GM10847 (cell line): Measurements from ENCODE around the gene CNGA3.

Source experiments
- POLR2A ChIP-seq: IDR thresholded peaks from 2 replicates; pipeline ENCODE4 v1.6.1; 2011; ENCODE audit not compliant: insufficient read length; ENCODE audit errors: extremely low read depth

The CNGA3 gene

GRCh38 chr2:98317214-98317613, 29.0 kb upstream of the CNGA3 start:
- TF ChIP-seq POLR2A: no peak

GRCh38 chr2:98324181-98324580, 22.1 kb upstream of the CNGA3 start:
- TF ChIP-seq POLR2A: no peak

DNA sequence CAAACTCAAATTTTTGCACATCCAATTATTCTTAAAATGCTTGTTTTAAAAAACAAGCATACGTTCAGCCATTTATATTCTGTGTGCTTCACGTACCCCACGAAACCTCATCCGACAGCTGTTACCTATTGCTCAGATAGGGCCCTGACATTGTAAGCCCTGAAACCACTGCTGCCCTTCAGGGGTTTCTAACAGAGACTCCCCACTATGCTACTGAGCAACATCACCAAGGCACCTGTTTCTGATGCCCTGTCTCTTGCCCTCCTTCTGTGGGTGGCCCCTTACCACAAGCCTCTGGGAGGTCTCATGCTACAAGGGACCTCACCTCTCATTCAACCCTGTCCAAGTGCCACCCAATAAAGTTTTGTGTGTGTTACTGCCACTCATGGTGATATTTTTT, 18.5 kb upstream of the CNGA3 start:
- TF ChIP-seq POLR2A: no peak

DNA sequence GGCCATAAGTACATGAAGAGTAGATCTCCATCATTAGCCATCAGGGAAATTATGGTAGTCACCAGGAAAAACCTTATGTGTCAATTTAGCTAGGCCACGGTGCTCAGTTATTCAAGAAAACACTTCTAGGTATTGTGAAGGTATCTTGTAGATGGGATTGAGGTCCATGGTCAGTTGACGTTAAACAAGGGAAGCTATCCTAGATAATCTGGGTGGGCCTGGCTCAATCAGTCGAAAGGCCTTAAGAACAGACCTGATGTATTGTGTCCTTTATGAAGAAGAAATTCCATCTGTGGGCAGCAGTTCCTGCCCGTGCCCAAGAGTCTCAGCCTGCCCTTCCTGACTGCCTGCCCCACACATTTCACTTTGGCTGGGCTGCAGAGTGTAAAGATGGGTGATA, 16.7 kb upstream of the CNGA3 start:
- no peak for TF ChIP-seq POLR2A

DNA sequence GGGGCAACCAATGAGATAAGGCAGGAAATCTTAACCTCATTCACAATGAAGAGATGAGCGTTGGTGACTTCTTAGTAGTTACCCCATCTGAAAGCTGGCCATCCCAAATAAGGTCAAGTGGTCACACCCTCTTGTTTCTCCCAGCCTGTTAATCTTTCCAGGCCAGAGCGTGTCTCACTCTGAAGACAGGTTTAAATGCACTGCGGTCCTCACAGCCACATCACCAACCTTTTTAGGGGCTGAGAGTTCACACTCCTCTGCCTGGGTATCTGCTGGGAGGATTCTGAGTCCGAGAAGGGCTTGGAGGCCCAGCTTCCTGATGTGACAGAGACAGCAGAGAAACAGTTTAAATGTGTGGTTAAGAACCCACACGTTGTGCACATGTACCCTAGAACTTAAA, 13.3 kb upstream of the CNGA3 start:
- TF ChIP-seq POLR2A: no peak

- TF ChIP-seq POLR2A: no peak
These were observed 12.3 kb upstream of the CNGA3 start for GRCh38 chr2:98333922-98334321.

DNA sequence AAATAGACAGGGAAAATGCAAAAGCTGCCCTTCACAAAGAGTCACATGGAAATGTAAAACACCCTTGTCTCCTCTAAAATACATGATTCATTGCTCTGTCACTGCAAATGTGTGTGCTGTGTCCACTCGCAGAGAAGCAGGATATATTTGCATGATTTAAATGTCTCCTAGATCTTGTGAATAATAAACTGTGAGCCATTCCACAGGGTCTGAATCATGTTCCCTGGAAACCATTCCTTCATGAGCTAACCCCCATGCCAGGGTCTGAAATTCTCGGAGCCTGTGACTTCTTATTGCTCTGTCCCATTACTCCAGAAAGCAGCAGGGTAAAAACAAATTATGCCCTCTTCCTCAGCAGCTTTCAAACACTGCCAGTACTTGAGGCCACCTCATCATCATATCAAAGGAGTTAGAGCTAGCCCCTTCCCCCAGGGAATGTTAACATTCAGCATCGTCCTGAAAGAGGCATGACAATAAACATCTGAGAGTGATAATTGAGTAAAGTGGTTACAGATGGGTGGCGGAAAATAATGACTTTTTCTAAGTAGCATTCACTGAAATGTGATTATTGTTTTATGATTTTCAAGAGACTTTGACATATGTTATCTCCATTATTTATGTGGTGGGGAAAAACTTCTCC, 11.7 kb upstream of the CNGA3 start:
- no peak for TF ChIP-seq POLR2A

DNA sequence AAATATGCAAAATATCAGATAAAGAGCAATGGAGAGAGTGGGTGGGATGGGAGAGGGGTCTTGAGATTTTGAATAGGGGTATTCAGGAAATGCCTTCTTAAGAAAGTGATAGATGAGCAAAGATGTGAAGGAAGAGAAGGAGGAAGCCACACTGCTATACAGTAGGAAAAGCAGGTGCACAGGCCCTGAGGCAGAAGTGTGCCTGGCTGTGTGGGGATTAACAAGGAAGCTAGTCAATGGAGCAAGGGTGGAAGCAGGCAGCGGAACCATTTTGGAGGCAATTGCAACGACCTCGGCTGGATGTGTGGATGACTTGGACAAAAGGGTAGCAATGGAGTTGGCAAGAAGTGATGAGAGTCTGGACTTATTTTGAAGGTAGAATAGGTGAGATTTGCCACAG, 11.0 kb upstream of the CNGA3 start:
- no peak for TF ChIP-seq POLR2A

- no peak for TF ChIP-seq POLR2A
These were observed 5.0 kb upstream of the CNGA3 start for GRCh38 chr2:98341241-98341640.

GRCh38 chr2:98343285-98343684, 3.0 kb upstream of the CNGA3 start:
- TF ChIP-seq POLR2A: no peak

GRCh38 chr2:98347298-98348065, 1.2 kb downstream of the CNGA3 start:
- TF ChIP-seq POLR2A: no peak

GRCh38 chr2:98348066-98348561, 1.9 kb downstream of the CNGA3 start:
- no peak for TF ChIP-seq POLR2A

- no peak for TF ChIP-seq POLR2A
These were observed 4.2 kb downstream of the CNGA3 start for GRCh38 chr2:98350411-98350810.

DNA sequence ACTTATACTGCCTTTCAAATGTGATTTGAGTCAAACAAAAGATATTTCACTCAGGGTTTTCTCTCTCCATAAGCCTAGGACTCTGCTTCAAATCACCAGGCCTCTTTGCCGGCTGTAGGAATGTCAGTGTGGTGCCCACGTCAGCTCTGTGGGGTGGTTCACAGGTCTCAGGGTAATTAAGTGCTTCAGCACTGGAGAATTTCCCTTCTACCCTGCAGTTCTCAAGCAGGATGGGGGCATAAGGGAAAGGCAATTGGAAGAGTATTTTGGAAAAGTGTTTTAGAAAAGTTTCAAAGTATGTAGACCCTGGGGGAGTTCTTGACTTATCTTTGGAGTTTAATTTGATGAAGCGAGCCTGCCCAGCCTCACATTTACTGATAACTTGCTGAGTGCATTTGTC, 9.6 kb downstream of the CNGA3 start:
- no peak for TF ChIP-seq POLR2A

GRCh38 chr2:98356729-98357128, 10.5 kb downstream of the CNGA3 start:
- no peak for TF ChIP-seq POLR2A

- TF ChIP-seq POLR2A: no peak
These were observed 11.6 kb downstream of the CNGA3 start for GRCh38 chr2:98357849-98358248.

GRCh38 chr2:98359986-98360385, 13.7 kb downstream of the CNGA3 start:
- no peak for TF ChIP-seq POLR2A

DNA sequence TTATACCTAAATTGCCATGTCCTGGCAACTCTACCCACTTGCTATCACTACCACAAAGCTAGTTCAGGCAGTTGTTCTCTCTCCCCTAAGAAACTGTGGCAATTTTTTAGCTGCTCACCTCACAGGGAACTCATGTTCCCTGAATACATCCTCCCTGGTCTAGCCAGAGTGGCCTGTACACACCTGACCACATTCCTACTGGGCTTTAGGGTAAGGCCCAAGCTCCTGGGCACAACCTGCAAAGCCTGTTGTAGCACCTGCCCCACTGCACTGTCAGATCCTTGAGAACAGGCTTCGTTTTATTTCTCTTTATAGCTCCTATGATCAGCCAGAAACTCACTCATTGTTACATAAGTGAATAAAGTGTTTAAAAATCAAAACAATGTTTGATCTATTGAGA, 21.5 kb downstream of the CNGA3 start:
- no peak for TF ChIP-seq POLR2A
